ENCODE data around the gene DNAJB11.
A peak's percentile ranks its signal among the peaks of the same experiment; 100 is the strongest.

Gene DNAJB11

DNA sequence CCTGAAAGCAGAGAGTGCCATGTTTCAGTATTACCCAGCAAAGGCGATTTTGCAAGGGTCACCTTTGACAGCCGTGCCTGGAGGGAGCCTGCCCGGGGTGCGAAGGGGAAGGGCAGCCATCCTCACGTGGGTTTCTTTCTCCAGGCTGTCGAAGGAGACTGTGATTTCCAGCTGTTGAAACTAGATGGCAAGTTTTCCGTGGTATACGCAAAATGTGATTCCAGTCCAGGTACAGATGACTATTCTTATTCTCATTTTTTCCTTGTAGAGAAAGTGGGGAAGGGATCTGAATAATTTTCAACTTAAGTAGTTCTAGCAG lies 45.7 kb downstream of the DNAJB11 start:
- Histone ChIP-seq H3K79me2 (ENCODE audit: insufficient read depth, low read length) (no peaks in the 10 kb centered on the region), H3K9me2 (replicated peaks; ENCODE audit: low read depth, low read length) (no peaks in the 10 kb centered on the region), H3K4me2 (ENCODE audit: low read depth, low read length, poor library complexity, severe bottlenecking) (no peak overlapping the region), H3K9ac (ENCODE audit: low read depth, low read length, poor library complexity, severe bottlenecking) (no peak overlapping the region), H3K4me1 (ENCODE audit: insufficient read depth, low read length, poor library complexity, severe bottlenecking) (peaks cover 8% of the 10 kb centered on the region), H3K27me3 (ENCODE audit: insufficient read depth, low read length, poor library complexity, severe bottlenecking) (no peaks in the 10 kb centered on the region), H2AFZ (ENCODE audit: low read length) (0 out of 2 replicates have a peak overlapping the region, but pooled peaks have one; percentile 89), H3K4me3 (ENCODE audit: low read length, poor library complexity, severe bottlenecking) (no peak overlapping the region), H3K36me3 (ENCODE audit: insufficient read depth, low read length) (no peaks in the 10 kb centered on the region), H3F3A (ENCODE audit: low read depth) (no peaks in the 10 kb centered on the region), H3K9me3 (ENCODE audit: insufficient read depth, low read depth, low read length) (no peaks in the 10 kb centered on the region), H4K20me1 (ENCODE audit: insufficient read depth, low read length, poor library complexity, severe bottlenecking) (no peaks in the 10 kb centered on the region)
- TF ChIP-seq EZH2phosphoT487 (IDR thresholded peaks at IDR 0.05; ENCODE audit: borderline replicate concordance): no peak
- TF ChIP-seq, protein P1, sequence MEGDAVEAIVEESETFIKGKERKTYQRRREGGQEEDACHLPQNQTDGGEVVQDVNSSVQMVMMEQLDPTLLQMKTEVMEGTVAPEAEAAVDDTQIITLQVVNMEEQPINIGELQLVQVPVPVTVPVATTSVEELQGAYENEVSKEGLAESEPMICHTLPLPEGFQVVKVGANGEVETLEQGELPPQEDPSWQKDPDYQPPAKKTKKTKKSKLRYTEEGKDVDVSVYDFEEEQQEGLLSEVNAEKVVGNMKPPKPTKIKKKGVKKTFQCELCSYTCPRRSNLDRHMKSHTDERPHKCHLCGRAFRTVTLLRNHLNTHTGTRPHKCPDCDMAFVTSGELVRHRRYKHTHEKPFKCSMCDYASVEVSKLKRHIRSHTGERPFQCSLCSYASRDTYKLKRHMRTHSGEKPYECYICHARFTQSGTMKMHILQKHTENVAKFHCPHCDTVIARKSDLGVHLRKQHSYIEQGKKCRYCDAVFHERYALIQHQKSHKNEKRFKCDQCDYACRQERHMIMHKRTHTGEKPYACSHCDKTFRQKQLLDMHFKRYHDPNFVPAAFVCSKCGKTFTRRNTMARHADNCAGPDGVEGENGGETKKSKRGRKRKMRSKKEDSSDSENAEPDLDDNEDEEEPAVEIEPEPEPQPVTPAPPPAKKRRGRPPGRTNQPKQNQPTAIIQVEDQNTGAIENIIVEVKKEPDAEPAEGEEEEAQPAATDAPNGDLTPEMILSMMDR (conservative IDR thresholded peaks at IDR 0.05; ENCODE audit: low read length): no peak

DNA sequence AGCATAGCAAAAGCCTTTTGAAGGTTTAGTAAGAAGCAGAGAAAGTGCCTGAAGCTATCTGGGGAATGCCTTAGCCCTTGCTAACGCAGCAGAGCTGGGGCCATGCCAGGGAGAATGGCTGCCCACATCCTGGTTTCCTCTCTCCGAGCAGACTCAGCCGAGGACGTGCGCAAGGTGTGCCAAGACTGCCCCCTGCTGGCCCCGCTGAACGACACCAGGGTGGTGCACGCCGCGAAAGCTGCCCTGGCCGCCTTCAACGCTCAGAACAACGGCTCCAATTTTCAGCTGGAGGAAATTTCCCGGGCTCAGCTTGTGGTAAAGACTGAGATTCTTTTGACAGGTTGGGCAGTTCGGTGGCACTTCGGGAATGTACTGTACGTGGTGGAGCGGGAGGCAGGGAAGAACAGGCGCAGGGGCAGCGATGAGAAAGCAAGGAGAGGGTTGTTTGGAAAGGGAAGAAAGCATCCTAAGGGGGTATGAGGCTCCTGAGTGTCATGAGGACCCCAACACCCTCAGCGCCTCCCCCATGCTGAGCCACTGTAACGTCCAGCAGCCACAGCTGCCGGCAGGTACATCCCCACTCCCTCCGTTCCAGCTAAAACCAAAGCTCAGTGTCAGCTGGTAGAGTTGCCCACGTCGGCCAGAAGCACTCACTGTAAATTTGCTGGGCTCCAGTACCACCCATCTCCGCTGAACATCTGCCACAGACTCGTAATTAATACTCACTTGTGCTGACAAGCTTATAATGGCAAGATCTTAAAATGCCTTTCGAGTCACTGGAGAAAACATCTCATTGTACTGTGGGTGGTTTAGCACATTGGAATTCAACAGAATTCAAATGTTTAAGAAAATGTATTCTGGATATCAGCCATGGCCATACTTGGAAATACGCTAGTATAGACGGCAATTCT lies 46.8 kb downstream of the DNAJB11 start:
- no peak overlapping the region for H3K4me3 ChIP-seq (ENCODE audit: low read length, poor library complexity, severe bottlenecking)
- peak overlapping the region; percentile 25 for H3K4me2 ChIP-seq (ENCODE audit: low read depth, low read length, poor library complexity, severe bottlenecking)
- no peaks in the 10 kb centered on the region for H3K27me3 ChIP-seq (ENCODE audit: insufficient read depth, low read length, poor library complexity, severe bottlenecking)
- H2AFZ ChIP-seq (ENCODE audit: low read length): peak overlapping the region; percentile 89
- no peak for TF ChIP-seq EZH2phosphoT487 (IDR thresholded peaks at IDR 0.05; ENCODE audit: borderline replicate concordance)
- TF ChIP-seq, protein P1 (conservative IDR thresholded peaks at IDR 0.05; ENCODE audit: low read length): peak; percentile 87
- H3K79me2 ChIP-seq (ENCODE audit: insufficient read depth, low read length): no peaks in the 10 kb centered on the region
- H3K9me2 ChIP-seq (replicated peaks; ENCODE audit: low read depth, low read length): no peaks in the 10 kb centered on the region
- no peaks in the 10 kb centered on the region for H4K20me1 ChIP-seq (ENCODE audit: insufficient read depth, low read length, poor library complexity, severe bottlenecking)
- H3F3A ChIP-seq (ENCODE audit: low read depth): no peaks in the 10 kb centered on the region
- peak overlapping the region; percentile 13 for H3K9ac ChIP-seq (ENCODE audit: low read depth, low read length, poor library complexity, severe bottlenecking)
- no peaks in the 10 kb centered on the region for H3K36me3 ChIP-seq (ENCODE audit: insufficient read depth, low read length)
- peaks cover 8% of the 10 kb centered on the region for H3K4me1 ChIP-seq (ENCODE audit: insufficient read depth, low read length, poor library complexity, severe bottlenecking)
- no peaks in the 10 kb centered on the region for H3K9me3 ChIP-seq (ENCODE audit: insufficient read depth, low read depth, low read length)

DNA sequence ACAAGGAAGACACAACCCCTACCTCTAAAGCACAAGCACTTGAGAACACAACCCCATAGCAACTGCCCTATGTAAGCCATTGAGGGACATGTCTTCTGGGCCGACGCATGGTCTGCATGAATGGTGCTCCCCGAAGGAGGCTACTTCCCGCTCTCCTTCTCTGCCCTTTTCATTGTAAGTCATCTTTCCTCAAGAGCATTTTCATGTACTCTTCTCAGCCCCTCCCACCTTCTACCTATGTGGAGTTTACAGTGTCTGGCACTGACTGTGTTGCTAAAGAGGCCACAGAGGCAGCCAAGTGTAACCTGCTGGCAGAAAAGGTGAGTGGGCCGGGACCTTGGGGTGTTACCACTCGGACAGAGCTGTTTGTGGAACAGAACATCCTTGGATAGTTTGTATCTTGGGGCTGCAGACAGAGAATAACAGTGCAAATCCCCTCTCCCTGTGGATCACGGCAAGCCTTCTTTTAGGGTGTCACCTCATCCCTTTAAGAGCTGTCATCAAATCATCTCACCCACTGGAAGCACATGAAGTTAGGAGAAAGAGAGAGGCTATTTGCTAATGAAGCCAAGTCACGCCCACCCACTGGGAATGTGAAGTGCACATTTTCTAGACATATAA lies 47.9 kb downstream of the DNAJB11 start:
- no peaks in the 10 kb centered on the region for H3K27me3 ChIP-seq (ENCODE audit: insufficient read depth, low read length, poor library complexity, severe bottlenecking)
- no peak overlapping the region for H3K4me2 ChIP-seq (ENCODE audit: low read depth, low read length, poor library complexity, severe bottlenecking)
- TF ChIP-seq, protein P1 (conservative IDR thresholded peaks at IDR 0.05; ENCODE audit: low read length): no peak
- no peak for TF ChIP-seq EZH2phosphoT487 (IDR thresholded peaks at IDR 0.05; ENCODE audit: borderline replicate concordance)
- H3K36me3 ChIP-seq (ENCODE audit: insufficient read depth, low read length): no peaks in the 10 kb centered on the region
- peaks cover 8% of the 10 kb centered on the region for H3K4me1 ChIP-seq (ENCODE audit: insufficient read depth, low read length, poor library complexity, severe bottlenecking)
- no peaks in the 10 kb centered on the region for H3K9me3 ChIP-seq (ENCODE audit: insufficient read depth, low read depth, low read length)
- no peaks in the 10 kb centered on the region for H4K20me1 ChIP-seq (ENCODE audit: insufficient read depth, low read length, poor library complexity, severe bottlenecking)
- no peak overlapping the region for H3K9ac ChIP-seq (ENCODE audit: low read depth, low read length, poor library complexity, severe bottlenecking)
- H3K9me2 ChIP-seq (replicated peaks; ENCODE audit: low read depth, low read length): no peaks in the 10 kb centered on the region
- H2AFZ ChIP-seq (ENCODE audit: low read length): no peak overlapping the region
- H3K79me2 ChIP-seq (ENCODE audit: insufficient read depth, low read length): no peaks in the 10 kb centered on the region
- H3F3A ChIP-seq (ENCODE audit: low read depth): no peaks in the 10 kb centered on the region
- H3K4me3 ChIP-seq (ENCODE audit: low read length, poor library complexity, severe bottlenecking): no peak overlapping the region

Measured in Loucy (cell line).